DMS79 (cell line): ENCODE data around the gene GPHA2.
"Not testable (repeated sequence)": the region's sequence is repeated elsewhere in the genome, so short reads cannot be mapped to it uniquely, and the experiment has no call there.

Experiments used
- DNase-seq: peaks from one replicate; lab custom pipeline; 2025; lab: John Stamatoyannopoulos, UW

Gene GPHA2

DNA sequence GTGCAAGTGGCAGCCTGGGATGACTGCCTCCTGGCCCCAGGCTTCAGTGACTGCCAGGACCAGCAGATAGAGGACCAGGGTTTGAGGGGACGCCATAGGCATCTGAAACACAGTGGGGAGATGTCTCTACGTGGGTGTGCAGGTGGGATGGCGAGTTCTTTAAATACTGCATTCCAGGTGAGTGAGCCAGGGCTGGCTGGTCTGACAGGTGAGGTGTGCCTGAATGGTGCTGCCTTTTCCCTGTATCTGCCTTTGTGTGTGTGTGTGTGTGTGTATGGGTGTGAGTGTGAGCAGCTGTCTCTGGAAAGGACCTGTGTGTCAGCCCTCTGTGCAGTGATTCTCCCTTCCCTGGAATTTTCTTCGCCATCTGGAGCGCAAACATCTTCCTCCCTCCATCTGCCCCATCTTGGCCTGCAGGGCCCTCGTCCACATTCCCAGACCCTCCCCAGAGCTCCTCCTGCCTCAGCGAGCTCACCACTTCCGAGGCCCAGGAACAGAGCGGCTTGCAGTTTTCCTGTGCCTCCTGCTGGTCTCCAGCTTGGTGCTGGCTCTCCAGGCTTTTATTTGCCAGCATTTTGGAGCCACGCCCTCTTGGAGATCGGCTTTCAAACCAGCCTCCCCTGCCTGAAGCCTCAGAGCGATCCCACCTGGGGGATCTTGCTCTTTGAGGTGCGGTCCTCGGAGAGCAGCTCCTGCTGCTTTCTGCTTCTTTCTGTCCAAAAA, at the start of gene GPHA2:
TSS of gene GPHA2 (minus strand) at position 535 of the 723 bp plus-strand sequence. CDS start at position 102, 433 bp downstream.
- no peak for DNase-seq

DNA sequence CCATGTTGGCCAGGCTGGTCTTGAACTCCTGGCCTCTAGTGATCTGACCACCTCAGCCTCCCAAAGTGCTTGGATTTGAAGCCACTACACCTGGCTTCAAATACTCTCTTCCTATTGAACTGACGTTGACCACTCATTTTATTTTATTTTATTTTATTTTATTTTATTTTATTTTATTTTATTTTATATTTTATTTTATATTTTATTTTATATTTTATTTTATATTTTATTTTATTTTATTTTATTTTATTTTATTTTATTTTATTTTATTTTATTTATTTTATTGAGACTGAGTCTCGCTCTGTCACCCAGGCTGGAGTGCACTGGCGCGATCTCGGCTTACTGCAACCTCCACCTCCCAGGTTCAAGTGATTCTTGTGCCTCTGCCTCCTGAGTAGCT, 47.6 kb upstream of the GPHA2 start:
- not testable (repeated sequence) for DNase-seq

DNA sequence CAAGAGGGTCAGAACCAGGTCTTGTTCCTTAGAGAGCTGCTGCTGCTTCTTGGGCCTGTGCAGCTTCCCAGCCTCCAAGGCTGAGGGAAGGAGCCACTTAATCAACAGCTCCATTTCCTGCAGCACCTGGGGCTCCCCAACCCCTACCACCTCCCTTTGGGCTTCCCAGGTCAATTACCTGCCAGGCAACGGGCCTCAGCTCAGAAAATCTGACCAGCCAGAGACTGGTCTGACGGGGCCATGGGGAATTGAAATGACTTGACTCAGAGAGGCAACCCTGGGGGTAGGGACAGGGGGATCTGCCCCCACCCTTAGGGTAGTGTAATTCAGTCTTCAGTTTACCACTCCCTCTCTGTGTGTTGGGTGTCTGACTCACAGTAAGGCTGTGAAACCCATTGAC, 41.0 kb upstream of the GPHA2 start:
- no peak for DNase-seq

DNA sequence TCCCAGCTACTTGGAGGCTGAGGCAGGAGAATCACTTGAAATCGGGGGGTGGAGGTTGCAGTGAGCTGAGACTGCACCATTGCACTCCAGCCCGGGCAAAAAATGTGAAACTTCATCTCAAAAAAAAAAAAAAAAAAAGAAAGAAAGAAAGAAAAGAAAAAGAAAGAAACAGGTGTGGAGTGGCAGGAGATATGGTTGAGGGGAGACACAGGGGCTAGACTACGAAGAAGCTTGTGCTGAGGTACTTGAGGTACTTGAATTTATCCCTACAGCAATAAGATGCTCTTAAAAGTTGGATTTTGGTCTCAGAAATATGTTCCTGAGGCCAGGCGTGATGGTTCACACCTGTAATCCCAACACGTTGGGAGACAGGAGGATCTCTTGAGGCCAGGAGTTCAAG, 38.4 kb upstream of the GPHA2 start:
- no peak for DNase-seq

DNA sequence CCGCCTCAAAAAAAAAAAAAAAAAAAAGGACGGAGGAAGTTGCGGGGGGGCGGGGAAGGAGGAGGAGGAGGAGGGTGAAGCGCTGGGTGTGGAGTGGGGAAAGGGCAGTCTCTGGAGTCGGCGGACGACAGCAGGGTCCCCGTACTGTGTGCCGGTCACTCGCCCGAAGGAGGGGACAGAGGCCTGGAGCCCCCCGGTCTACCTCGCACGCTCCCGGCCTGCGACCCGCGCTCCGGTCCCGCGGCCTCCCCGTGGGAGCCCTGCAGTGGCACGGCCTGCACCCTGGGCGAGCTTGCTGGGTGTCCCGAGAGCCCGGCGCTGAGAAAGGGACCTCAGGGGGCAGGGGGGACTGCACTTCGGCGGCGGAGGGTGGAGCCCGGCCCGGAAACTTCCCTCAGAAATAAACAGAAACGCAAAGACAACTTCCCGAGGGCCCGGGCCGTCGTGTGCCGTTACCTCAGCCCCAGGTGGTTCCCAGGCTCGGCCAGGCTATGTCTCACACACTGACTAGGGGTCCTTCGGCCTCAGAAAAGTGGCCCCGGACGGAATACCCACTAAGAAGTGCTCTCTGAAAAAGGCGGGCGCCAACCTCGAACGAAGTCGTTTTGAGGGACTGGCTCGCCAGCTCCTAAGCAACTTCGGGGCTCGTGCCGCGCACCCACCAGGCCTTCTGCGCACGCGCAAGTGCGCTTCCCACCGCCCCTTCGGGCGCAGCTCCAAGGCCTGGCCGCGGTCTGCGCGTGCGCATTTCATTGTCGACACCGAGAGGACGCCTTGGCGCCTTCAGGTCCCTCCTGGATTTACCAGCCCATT, 35.9 kb upstream of the GPHA2 start, which contains the start of gene MAJIN:
TSS of gene MAJIN (minus strand) at position 688 of the 813 bp plus-strand sequence. CDS start 12,703 bp downstream, outside the sequence.
- DNase-seq = no peak

DNA sequence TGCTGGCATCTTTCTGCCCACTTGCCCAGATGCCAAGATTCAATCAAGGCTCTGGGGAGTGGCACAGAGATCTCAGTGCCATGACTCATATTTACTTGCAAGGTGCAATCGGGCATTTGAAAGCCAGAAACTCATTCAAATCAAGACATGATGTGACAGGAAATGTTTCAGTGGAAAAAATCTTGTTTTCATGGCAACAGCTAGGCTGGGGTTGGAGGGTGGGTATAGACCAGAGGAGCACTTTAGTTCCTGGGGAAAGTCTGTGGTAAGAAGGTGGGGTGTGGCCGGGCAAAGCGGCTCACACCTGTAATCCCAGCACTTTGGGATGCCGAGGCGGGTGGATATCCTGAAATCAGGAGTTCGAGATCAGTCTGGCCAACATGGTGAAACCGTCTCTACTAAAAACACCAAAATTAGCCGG, 35.0 kb upstream of the GPHA2 start:
- DNase-seq = no peak

- DNase-seq = no peak
Measured at GRCh38 chr11:64969209-64969608, 33.5 kb upstream of the GPHA2 start.

- DNase-seq = no peak
Measured at GRCh38 chr11:64967375-64967774, 31.7 kb upstream of the GPHA2 start.

DNA sequence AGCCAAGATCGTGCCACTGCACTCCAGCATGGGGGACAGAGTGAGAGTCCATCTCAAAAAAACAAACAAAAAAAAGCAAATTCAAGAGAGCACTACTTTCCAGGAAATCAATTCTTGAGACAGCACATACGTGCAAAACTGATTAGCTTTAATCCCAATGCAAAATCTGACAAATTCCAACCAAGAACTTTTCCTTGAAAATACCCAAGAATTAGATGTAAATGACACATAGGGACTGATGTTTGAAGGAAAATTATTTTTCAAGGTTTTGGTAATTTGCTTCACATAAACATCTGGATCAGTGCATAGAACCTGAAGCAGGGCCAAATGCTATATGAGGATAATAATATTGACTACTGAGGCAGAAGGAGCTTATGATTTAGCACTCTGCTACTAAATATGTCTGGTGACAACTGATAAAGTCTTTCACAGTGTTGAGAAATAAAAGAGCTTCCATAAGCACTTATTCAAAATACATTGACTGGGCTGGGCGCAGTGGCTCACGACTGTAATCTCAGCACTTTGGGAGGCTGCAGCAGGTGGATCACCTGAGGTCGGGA, 27.5 kb upstream of the GPHA2 start:
- DNase-seq = no peak

GRCh38 chr11:64960719-64961118, 25.0 kb upstream of the GPHA2 start:
- DNase-seq = no peak

DNA sequence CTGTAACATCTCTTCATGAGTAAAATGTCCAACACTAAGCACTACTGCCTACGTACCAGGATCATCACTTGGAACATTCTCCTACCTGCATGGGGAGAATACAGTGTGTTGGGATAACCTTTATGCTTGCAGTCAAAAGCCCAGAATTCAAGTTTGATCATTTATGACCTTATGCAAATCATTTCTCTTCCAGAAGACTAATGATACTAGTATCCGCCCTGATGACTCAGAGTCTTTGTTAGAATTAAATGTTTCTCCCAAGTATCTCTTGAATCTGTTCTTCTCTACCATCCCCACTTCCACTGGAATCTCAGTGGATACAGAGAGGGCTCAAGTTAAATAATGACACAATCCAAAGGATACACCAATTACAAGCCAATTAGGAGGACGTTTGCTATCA, 23.8 kb upstream of the GPHA2 start:
- no peak for DNase-seq

DNA sequence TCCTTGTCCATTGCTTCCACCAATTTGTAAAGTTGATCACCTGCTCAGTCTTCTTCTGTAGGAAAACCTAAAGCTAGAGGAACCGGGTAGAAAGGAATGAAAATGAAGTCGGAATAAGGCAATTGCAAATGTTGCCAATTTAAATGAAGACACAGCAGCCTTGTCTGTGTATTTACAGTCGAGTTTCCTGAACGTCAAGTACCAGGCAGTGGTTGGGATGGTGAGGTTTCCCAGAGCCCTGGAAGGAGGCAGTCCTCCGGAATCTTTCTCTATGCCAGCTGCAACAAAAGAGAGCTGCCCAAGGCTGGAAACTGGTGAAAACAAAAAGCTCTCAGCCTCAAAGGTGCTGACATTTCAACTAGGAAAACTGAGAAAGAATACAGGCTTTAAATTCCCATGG, 18.5 kb upstream of the GPHA2 start:
- no peak for DNase-seq

GRCh38 chr11:64951529-64951928, 15.8 kb upstream of the GPHA2 start:
- DNase-seq = no peak

GRCh38 chr11:64947208-64947814, 11.6 kb upstream of the GPHA2 start:
- DNase-seq = no peak

- DNase-seq = no peak
Measured at GRCh38 chr11:64936539-64936938, 846 bp upstream of the GPHA2 start.

DNA sequence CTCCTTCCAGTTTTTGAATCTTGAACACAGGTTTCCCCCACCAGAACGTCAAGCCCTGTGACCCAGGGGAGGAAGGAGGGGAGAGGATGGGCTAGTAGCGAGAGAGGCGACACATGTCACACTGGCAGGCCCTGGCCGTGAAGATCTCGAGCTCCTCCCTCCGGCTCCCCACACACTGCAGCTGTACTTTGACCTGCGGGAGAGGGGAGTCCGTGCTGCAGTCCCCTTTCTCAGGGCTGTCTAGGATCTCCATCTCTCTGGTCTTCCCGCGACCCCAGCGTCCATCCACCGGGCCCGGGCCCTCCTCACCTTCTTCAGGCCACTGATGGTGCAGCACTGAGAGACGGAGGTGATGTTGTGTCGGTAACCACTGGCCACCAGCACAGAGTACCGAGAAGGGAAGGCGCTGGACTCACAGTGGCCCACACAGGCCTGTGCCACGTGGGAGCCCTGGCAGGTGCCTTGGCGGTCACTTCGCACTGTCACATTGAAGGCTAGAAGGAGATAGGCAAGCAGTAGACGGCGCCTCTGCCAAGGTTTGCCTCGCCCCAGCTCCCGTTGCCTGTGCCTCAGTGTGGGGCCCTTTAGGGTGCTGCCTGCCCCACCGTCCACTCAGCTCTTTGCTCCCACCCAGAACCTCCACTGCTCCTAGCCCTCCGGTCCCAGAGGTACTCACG, 873 bp downstream of the GPHA2 start:
- DNase-seq = no peak

- no peak for DNase-seq
Measured at GRCh38 chr11:64933935-64934681, 1.6 kb downstream of the GPHA2 start.

DNA sequence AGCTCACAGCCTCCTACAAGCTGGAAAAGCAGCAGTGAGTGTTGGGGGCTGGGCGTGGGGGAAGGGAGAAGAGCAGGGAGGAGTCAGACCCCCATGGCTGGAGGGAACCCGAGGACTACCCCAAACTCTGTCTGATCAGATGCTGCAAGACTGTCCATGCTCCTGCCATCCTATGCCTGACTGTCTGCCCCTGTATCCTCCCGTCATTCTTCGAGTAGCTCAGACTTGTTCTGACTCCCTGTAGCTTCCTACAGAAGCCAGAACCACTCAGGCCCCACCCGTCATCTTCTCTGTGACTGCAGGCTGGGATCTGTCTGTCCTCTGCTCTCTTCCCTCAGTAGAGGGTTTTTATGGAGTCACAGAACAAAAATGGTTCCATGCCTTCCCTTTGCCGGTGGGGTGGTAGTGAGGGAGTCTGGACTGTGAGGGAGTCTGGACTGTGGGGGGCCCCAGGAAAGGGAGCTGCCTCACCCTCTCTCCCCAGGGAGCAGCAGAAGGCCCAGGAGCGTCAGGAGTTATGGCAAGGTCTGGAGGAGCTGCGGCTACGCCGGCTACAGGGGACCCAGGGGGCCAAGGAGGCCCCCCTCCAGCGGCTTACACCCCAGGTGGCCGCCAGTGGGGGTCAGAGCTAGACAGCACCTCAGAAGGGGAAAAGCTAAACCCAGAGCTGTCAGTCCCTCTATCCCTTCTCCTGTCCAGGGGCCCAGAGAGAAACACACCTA, 2.3 kb downstream of the GPHA2 start:
- no peak for DNase-seq

GRCh38 chr11:64932324-64932723, 3.4 kb downstream of the GPHA2 start:
- DNase-seq = no peak

DNA sequence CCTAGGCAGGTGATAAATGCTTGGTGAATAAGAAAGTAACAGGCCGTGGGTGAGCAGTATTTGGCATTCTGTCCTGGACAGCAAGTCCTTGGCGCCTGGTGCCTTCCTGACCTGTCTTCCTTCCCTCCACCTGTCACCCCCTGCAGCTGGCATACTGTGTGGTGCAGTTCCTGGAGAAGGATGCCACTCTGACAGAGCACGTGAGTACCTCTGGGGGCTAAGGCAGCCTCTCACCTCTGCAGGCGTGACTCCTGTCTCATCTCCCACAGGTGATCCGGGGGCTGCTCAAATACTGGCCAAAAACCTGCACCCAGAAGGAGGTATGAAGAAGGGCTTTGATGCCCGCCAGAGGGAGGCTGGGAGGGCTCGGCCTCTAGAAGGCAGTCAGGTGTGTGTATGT, 4.4 kb downstream of the GPHA2 start:
- DNase-seq = no peak

GRCh38 chr11:64930340-64930739, 5.4 kb downstream of the GPHA2 start:
- no peak for DNase-seq
